Mesendoderm (in vitro differentiated cells): Measurements from ENCODE around the gene CBL.
"Not testable (repeated sequence)": the region's sequence is repeated elsewhere in the genome, so short reads cannot be mapped to it uniquely, and the experiment has no call there.

Experiments used
- DNase-seq: peaks from one replicate; pipeline ENCODE4 v3.0.0; 2013
- H2AK5ac ChIP-seq: 2 replicates; pipeline ENCODE4 v1.6.1; 2013; ENCODE audit warnings: low read length, inconsistent platforms
- H2BK120ac ChIP-seq: 2 replicates; pipeline ENCODE4 v1.6.1; 2013; ENCODE audit warnings: low read depth, mild to moderate bottlenecking, low read length, moderate library complexity, mixed read lengths
- H2BK15ac ChIP-seq: replicated peaks from 2 replicates; pipeline ENCODE4 v1.6.1; 2013; ENCODE audit warnings: low read depth, mild to moderate bottlenecking, moderate library complexity
- H2BK5ac ChIP-seq: 2 replicates; pipeline ENCODE4 v1.6.1; 2013; ENCODE audit warnings: low read length, inconsistent platforms
- H3K18ac ChIP-seq: 2 replicates; pipeline ENCODE4 v1.6.1; 2013; ENCODE audit warnings: mild to moderate bottlenecking, low read length, mixed read lengths
- H3K23ac ChIP-seq: one replicate; pipeline ENCODE4 v1.6.1; 2013; ENCODE audit warnings: low read length
- H3K27ac ChIP-seq: 2 replicates; pipeline ENCODE4 v1.5.1; 2013; ENCODE audit warnings: low read depth, mild to moderate bottlenecking, inconsistent platforms, low read length, moderate library complexity
- H3K27me3 ChIP-seq: 2 replicates; pipeline ENCODE4 v1.6.1; 2013; ENCODE audit warnings: low read length, control low read depth, mild to moderate bottlenecking, inconsistent platforms; ENCODE audit not compliant: insufficient read depth, poor library complexity
- H3K36me3 ChIP-seq: 2 replicates; pipeline ENCODE4 v1.6.1; 2013; ENCODE audit warnings: low read length, inconsistent platforms; ENCODE audit not compliant: control insufficient read depth, insufficient read depth
- H3K4ac ChIP-seq: one replicate; pipeline ENCODE4 v1.6.1; 2013; ENCODE audit warnings: low read depth, mild to moderate bottlenecking, low read length, moderate library complexity
- H3K4me1 ChIP-seq: 2 replicates; pipeline ENCODE4 v1.6.1; 2013; ENCODE audit warnings: low read depth, low read length, inconsistent platforms; ENCODE audit not compliant: control insufficient read depth
- H3K4me2 ChIP-seq: 2 replicates; pipeline ENCODE4 v1.6.1; 2013; ENCODE audit warnings: low read length
- H3K4me3 ChIP-seq: 2 replicates; pipeline ENCODE4 v1.5.1; 2013; ENCODE audit warnings: mild to moderate bottlenecking, low read length
- H3K56ac ChIP-seq: one replicate; pipeline ENCODE4 v1.6.1; 2013; ENCODE audit warnings: low read length
- H3K79me1 ChIP-seq: 2 replicates; pipeline ENCODE4 v1.6.1; 2013; ENCODE audit warnings: low read length, inconsistent platforms
- H3K79me2 ChIP-seq: 2 replicates; pipeline ENCODE4 v1.6.1; 2013; ENCODE audit warnings: mild to moderate bottlenecking, low read length; ENCODE audit not compliant: control insufficient read depth, insufficient read depth
- H3K9ac ChIP-seq: 2 replicates; pipeline ENCODE4 v1.6.1; 2013; ENCODE audit warnings: low read length, inconsistent platforms
- H4K5ac ChIP-seq: one replicate; pipeline ENCODE4 v1.6.1; 2013; ENCODE audit warnings: low read length
- H4K8ac ChIP-seq: one replicate; pipeline ENCODE4 v1.6.1; 2013; ENCODE audit warnings: low read depth, mild to moderate bottlenecking, control low read depth, low read length, moderate library complexity
- WGBS: extraction: QIAGEN DNeasy Blood & Tissue Kit; methylation state at CpG from one replicate; pipeline ENCODE4 v1.1.7; 2013; ENCODE audit warnings: low lambda C conversion rate, missing lambda C conversion rate; ENCODE audit not compliant: insufficient coverage; ENCODE audit errors: extremely low coverage; 5-methylcytosine and 5-hydroxymethylcytosine counted together

Gene CBL

GRCh38 chr11:119161871-119162270 is 44.3 kb upstream of the CBL start:
- Histone ChIP-seq H2AK5ac (no peak overlapping the region), H3K18ac (no peak overlapping the region), H3K27me3 (no peaks in the 10 kb centered on the region), H3K4me2 (no peak overlapping the region), H3K4me1 (no peaks in the 10 kb centered on the region), H2BK5ac (no peak overlapping the region), H4K5ac (no peak overlapping the region), H3K79me1 (no peaks in the 10 kb centered on the region), H3K9ac (no peak overlapping the region), H4K8ac (no peak overlapping the region), H3K23ac (no peak overlapping the region), H3K36me3 (no peaks in the 10 kb centered on the region), H2BK15ac (no peak overlapping the region), H3K79me2 (no peaks in the 10 kb centered on the region), H2BK120ac (no peak overlapping the region), H3K4me3 (no peak overlapping the region), H3K56ac (no peak overlapping the region), H3K4ac (no peak overlapping the region), H3K27ac (no peak overlapping the region)
- WGBS: no CpG with 5 or more reads among the region's 8 CpGs
- DNase-seq: no peak

DNA sequence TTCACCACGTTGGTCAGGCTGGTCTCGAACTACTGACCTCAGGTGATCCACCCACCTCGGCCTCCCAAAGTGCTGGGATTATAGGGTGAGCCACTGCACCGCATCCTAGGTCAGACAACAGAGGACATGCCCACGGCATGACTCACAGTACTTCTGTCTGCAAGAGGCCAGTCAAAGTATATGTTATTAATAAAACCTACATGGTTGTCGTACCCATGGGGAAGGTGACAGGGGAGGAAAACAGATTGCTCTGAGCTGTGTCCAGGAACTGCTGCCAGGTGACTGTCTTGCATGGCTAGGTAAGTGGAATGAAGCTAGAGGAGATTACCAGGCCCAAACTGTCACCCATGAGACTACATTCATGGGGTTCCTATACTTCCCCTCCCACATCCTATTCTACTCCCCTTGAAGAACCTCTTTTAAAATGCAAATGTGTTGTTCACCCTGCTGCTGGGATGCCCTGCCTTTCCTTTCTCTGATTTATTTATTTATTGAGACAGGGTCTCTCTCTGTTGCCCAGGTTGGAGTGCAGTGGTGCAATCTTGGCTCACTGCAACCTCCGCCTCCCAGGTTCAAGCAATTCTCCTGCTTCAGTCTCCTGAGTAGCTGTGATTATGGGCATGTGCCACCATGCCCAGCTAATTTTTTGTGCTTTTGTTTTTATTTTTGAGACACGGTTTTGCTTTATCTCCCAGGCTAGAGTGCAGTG is 39.6 kb upstream of the CBL start:
- Histone ChIP-seq H3K36me3 (no peaks in the 10 kb centered on the region), H3K27me3 (no peaks in the 10 kb centered on the region), H4K8ac (no peak overlapping the region), H3K27ac (no peak overlapping the region), H3K56ac (no peak overlapping the region), H3K79me1 (no peaks in the 10 kb centered on the region), H3K18ac (no peak overlapping the region), H3K9ac (no peak overlapping the region), H2AK5ac (no peak overlapping the region), H2BK15ac (no peak overlapping the region), H3K4me1 (no peaks in the 10 kb centered on the region), H3K4me2 (no peak overlapping the region), H3K4me3 (no peak overlapping the region), H3K23ac (no peak overlapping the region), H3K4ac (no peak overlapping the region), H2BK120ac (no peak overlapping the region), H4K5ac (no peak overlapping the region), H3K79me2 (no peaks in the 10 kb centered on the region), H2BK5ac (no peak overlapping the region)
- no peak for DNase-seq
- no CpG with 5 or more reads among the region's 8 CpGs for WGBS

GRCh38 chr11:119167077-119167458 is 39.1 kb upstream of the CBL start:
- WGBS: no CpG with 5 or more reads among the region's 10 CpGs
- H3K18ac ChIP-seq, H2AK5ac ChIP-seq, H2BK15ac ChIP-seq, H4K5ac ChIP-seq, H3K36me3 ChIP-seq, H3K79me1 ChIP-seq, H3K4me1 ChIP-seq, H3K56ac ChIP-seq, H3K4me3 ChIP-seq, H2BK5ac ChIP-seq, H3K4me2 ChIP-seq, H3K4ac ChIP-seq, H2BK120ac ChIP-seq, H3K27me3 ChIP-seq, H3K9ac ChIP-seq, H3K23ac ChIP-seq, H4K8ac ChIP-seq, H3K27ac ChIP-seq, H3K79me2 ChIP-seq, DNase-seq: not testable (repeated sequence)

DNA sequence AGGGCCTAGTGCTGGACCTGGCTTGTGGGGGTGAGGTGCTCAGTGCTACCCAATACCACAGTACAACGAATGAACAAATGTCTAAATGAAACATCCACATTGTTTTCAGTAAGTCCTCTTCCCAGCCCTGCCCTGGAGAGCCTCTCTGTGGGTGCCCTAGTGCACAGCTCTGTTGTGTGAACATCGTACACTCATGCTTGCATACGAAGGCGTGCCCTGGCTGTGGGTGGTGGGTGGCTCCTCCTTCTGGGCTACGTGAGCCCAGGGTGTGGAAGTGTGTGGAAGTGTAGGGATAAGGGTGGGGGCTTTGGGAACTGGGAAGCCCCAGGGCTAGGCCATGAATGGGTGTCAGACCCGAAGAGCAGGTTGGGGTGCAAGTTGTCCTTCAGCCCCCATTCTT is 38.2 kb upstream of the CBL start:
- no peak for DNase-seq
- no peak overlapping the region for H2BK15ac ChIP-seq
- no peak overlapping the region for H3K27ac ChIP-seq
- H3K4me2 ChIP-seq: no peak overlapping the region
- no CpG with 5 or more reads among the region's 6 CpGs for WGBS
- H2BK120ac ChIP-seq: no peak overlapping the region
- no peak overlapping the region for H3K18ac ChIP-seq
- no peak overlapping the region for H3K23ac ChIP-seq
- H3K36me3 ChIP-seq: no peaks in the 10 kb centered on the region
- no peak overlapping the region for H3K4ac ChIP-seq
- no peak overlapping the region for H4K8ac ChIP-seq
- H4K5ac ChIP-seq: no peak overlapping the region
- H3K4me1 ChIP-seq: no peaks in the 10 kb centered on the region
- no peaks in the 10 kb centered on the region for H3K27me3 ChIP-seq
- no peaks in the 10 kb centered on the region for H3K79me1 ChIP-seq
- H2AK5ac ChIP-seq: no peak overlapping the region
- no peaks in the 10 kb centered on the region for H3K79me2 ChIP-seq
- no peak overlapping the region for H3K4me3 ChIP-seq
- H3K9ac ChIP-seq: no peak overlapping the region
- H3K56ac ChIP-seq: no peak overlapping the region
- no peak overlapping the region for H2BK5ac ChIP-seq

DNA sequence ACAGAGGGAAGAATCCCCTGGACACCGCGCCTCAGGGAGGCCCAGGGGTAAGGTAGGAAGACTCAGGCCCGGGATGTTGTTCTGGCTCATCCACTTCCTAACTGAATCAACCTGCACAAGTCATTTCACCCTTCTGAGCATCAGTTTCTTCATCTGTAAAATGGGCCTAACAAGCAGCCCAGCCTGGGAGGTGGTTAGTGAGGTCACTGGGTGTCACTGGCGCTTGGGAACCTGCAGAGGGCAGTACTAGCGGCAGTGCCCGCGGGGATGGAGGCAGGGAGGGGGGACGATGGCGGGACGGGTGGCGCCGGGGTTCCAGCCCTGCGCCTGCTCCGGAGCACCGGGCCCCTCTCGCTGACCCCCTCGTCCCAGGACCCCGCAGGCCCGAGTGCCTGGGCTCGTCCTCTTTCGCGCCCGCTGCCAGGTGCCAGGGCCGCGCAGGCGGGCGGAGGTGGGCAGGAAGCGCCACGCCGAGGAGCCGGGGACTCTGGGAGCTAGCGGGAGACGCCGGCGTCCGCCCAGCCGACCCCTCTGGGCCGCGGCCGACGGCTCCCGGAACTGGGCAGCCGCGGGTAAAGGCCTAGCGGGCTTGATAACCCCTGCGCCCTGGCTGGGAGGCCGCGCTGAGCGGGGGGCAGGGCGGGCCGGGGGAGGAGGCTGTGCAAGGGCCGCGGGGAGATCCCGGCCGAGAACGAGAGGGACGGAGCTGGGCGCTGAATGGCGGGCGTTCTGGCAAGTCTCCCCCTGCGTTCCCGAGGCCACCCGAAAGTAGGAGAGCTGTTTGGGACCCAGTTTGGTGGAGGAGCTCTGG is 37.5 kb upstream of the CBL start, which contains the start of gene NLRX1:
Gene NLRX1 (plus strand): TSS at position 255 of the 811 bp plus-strand sequence. CDS start 2,679 bp downstream, outside the sequence.
- peak within 1 kb of the TSS; percentile 97 for H3K56ac ChIP-seq
- H3K4ac ChIP-seq: peak within 1 kb of the TSS; percentile 61
- H3K18ac ChIP-seq: peak within 1 kb of the TSS; percentile 70
- H3K4me2 ChIP-seq: peak within 1 kb of the TSS; percentile 85
- no peak within 1 kb of the TSS for H4K8ac ChIP-seq
- no CpG with 5 or more reads among the region's 63 CpGs for WGBS
- no peak within 1 kb of the TSS for H2BK15ac ChIP-seq
- H3K27me3 ChIP-seq: no peaks in the 10 kb centered on the region
- H3K9ac ChIP-seq: peak within 1 kb of the TSS; percentile 95
- DNase-seq: peak; percentile 93
- H3K27ac ChIP-seq: peak within 1 kb of the TSS; percentile 89
- H3K36me3 ChIP-seq: no peaks in the 10 kb centered on the region
- H3K4me1 ChIP-seq: no peaks in the 10 kb centered on the region
- no peak within 1 kb of the TSS for H2BK120ac ChIP-seq
- H2BK5ac ChIP-seq: peak within 1 kb of the TSS; percentile 78
- no peaks in the 10 kb centered on the region for H3K79me1 ChIP-seq
- no peak within 1 kb of the TSS for H4K5ac ChIP-seq
- H3K4me3 ChIP-seq: peak within 1 kb of the TSS; percentile 81
- H3K79me2 ChIP-seq: no peaks in the 10 kb centered on the region
- H3K23ac ChIP-seq: peak within 1 kb of the TSS; percentile 99
- no peak within 1 kb of the TSS for H2AK5ac ChIP-seq
